GM11168 (cell line): ENCODE data around the gene RELL2.

ENCODE experiments used
- in situ Hi-C: fragments of 300-500 bp; cut with MboI; formaldehyde crosslinking; loops from one replicate; pipeline ENCODE4 v1.12.0; 2022; ENCODE audit warnings: low sequenced_read_pairs; ENCODE audit not compliant: unreplicated experiment

The RELL2 gene

GRCh38 chr5:141618030-141618803, 18.6 kb upstream of the RELL2 start:
- in situ Hi-C loops = no loop called here

- in situ Hi-C loops = no loop called here
Observed at GRCh38 chr5:141618804-141619554, 17.8 kb upstream of the RELL2 start, which contains the start of gene DIAPH1. Gene DIAPH1, minus strand, starts transcription at chr5:141619000. Its CDS starts 86 bp downstream, at chr5:141618914.

- in situ Hi-C loops = no loop called here
Observed at GRCh38 chr5:141623186-141623585, 13.6 kb upstream of the RELL2 start.

- in situ Hi-C loops = no loop called here
Observed at GRCh38 chr5:141623611-141624010, 13.2 kb upstream of the RELL2 start.

GRCh38 chr5:141628175-141628788, 8.5 kb upstream of the RELL2 start:
- in situ Hi-C loops = no loop called here

- in situ Hi-C loops = loop anchor here (10.0 kb wide), 1 partner anchor 46 kb away; no protein-coding TSS in a partner anchor
Observed at GRCh38 chr5:141630570-141631140, 6.1 kb upstream of the RELL2 start.

- in situ Hi-C loops = loop anchor here (10.0 kb wide), 1 partner anchor 48 kb away; no protein-coding TSS in a partner anchor
Observed at GRCh38 chr5:141632650-141633049, 4.1 kb upstream of the RELL2 start.

- in situ Hi-C loops = loop anchor here (10.0 kb wide), 1 partner anchor 49 kb away; no protein-coding TSS in a partner anchor
Observed at GRCh38 chr5:141633871-141634561, 2.8 kb upstream of the RELL2 start.

GRCh38 chr5:141634720-141635119, 2.1 kb upstream of the RELL2 start:
- in situ Hi-C loops = loop anchor here (10.0 kb wide), 1 partner anchor 50 kb away; no protein-coding TSS in a partner anchor

GRCh38 chr5:141635646-141636045, 1.2 kb upstream of the RELL2 start:
- in situ Hi-C loops = loop anchor here (10.0 kb wide), 1 partner anchor 51 kb away; no protein-coding TSS in a partner anchor

- in situ Hi-C loops = loop anchor here (10.0 kb wide), 1 partner anchor 51 kb away; no protein-coding TSS in a partner anchor
Observed at GRCh38 chr5:141636106-141636412, 738 bp upstream of the RELL2 start.

GRCh38 chr5:141637123-141637766, 448 bp downstream of the RELL2 start:
- in situ Hi-C loops = loop anchor here (10.0 kb wide), 1 partner anchor 52 kb away; no protein-coding TSS in a partner anchor

GRCh38 chr5:141637767-141638419, 1.1 kb downstream of the RELL2 start:
- in situ Hi-C loops = loop anchor here (10.0 kb wide), 1 partner anchor 53 kb away; no protein-coding TSS in a partner anchor

GRCh38 chr5:141638771-141639170, 2.0 kb downstream of the RELL2 start:
- in situ Hi-C loops = loop anchor here (10.0 kb wide), 1 partner anchor 54 kb away; no protein-coding TSS in a partner anchor

GRCh38 chr5:141639357-141640050, 2.7 kb downstream of the RELL2 start:
- in situ Hi-C loops = loop anchor here (10.0 kb wide), 1 partner anchor 55 kb away; no protein-coding TSS in a partner anchor

- in situ Hi-C loops = no loop called here
Observed at GRCh38 chr5:141640051-141640415, 3.2 kb downstream of the RELL2 start.

GRCh38 chr5:141640698-141641097, 3.9 kb downstream of the RELL2 start:
- in situ Hi-C loops = no loop called here

GRCh38 chr5:141641634-141642267, 5.0 kb downstream of the RELL2 start:
- in situ Hi-C loops = no loop called here
